HEK293 (cell line): ENCODE results near the gene FBXL7.

ENCODE experiments used
- CTCF ChIA-PET: fragments of 350-600 bp; formaldehyde crosslinking; extraction: SDS; loops from one replicate; lab custom pipeline; 2021; ENCODE audit warnings: antibody characterized with exemption; lab: Yijun Ruan, JAX
- POLR2A ChIA-PET: fragments of 300-600 bp; formaldehyde crosslinking; extraction: SDS; loops from one replicate; lab custom pipeline; 2020; ENCODE audit warnings: antibody characterized with exemption, inconsistent platforms; lab: Yijun Ruan, JAX
- H3K27ac ChIP-seq: fragments of 200-500 bp; sonication (Bioruptor generic); 2 replicates; pipeline ENCODE4 v1.5.1; 2014; ENCODE audit warnings: low read depth, low read length, control low read depth, inconsistent platforms; ENCODE audit errors: extremely low read depth
- H3K36me3 ChIP-seq, 2 experiments: fragments of 200-500 bp in 1 of 2; sonication (Bioruptor generic) in 1 of 2; 1 replicate in 1 of 2; 2 replicates in 1 of 2; pipeline ENCODE4 v1.5.1; 2014 to 2017; ENCODE audit warnings: inconsistent platforms in 2 of 2, low read length in 2 of 2; ENCODE audit not compliant: control insufficient read depth in 2 of 2, insufficient read depth in 1 of 2
- H3K4me1 ChIP-seq: fragments of 200-500 bp; sonication (Bioruptor generic); 2 replicates; pipeline ENCODE4 v1.5.1; 2014; ENCODE audit warnings: mild to moderate bottlenecking, low read length, inconsistent platforms; ENCODE audit not compliant: control insufficient read depth, insufficient read depth
- H3K4me3 ChIP-seq: 2 replicates; pipeline ENCODE4 v1.5.1; 2011; ENCODE audit warnings: low read depth, mild to moderate bottlenecking, control low read depth, low read length, moderate library complexity
- H3K9me3 ChIP-seq: fragments of 200-500 bp; sonication (Bioruptor generic); 2 replicates; pipeline ENCODE4 v1.5.1; 2014; ENCODE audit warnings: low read depth, low read length, inconsistent platforms; ENCODE audit not compliant: control insufficient read depth, insufficient read depth
- GLIS1 ChIP-seq: fragments of 450-650 bp; formaldehyde crosslinking; IDR thresholded peaks from 2 replicates; pipeline ENCODE4 v1.5.1; 2016; ENCODE audit warnings: missing biosample characterization, missing genetic modification characterization
- GLIS2 ChIP-seq: fragments of 450-650 bp; formaldehyde crosslinking; IDR thresholded peaks from 2 replicates; pipeline ENCODE4 v1.5.1; 2016; ENCODE audit warnings: missing biosample characterization, missing genetic modification characterization
- KLF1 ChIP-seq: fragments of 450-650 bp; formaldehyde crosslinking; IDR thresholded peaks from 2 replicates; pipeline ENCODE4 v1.5.1; 2016; ENCODE audit warnings: missing biosample characterization, missing genetic modification characterization
- MEIS1 ChIP-seq: sonication (generic); formaldehyde crosslinking; IDR thresholded peaks from 2 replicates; pipeline ENCODE4 v1.8.1; 2022; ENCODE audit warnings: missing genetic modification reagents, mild to moderate bottlenecking, borderline replicate concordance
- TCF7L2 ChIP-seq: IDR thresholded peaks from 2 replicates; pipeline ENCODE4 v1.6.1; 2011; ENCODE audit warnings: low read depth, mild to moderate bottlenecking, inconsistent platforms, low read length, moderate library complexity, borderline replicate concordance
- WT1 ChIP-seq: fragments of 450-650 bp; formaldehyde crosslinking; IDR thresholded peaks from 2 replicates; pipeline ENCODE4 v1.5.1; 2016; ENCODE audit warnings: missing biosample characterization, missing genetic modification characterization
- ZBTB8A ChIP-seq: fragments of 450-650 bp; formaldehyde crosslinking; IDR thresholded peaks from 2 replicates; pipeline ENCODE4 v1.5.1; 2016; ENCODE audit warnings: missing biosample characterization, missing genetic modification characterization
- ZFP37 ChIP-seq: fragments of 450-650 bp; formaldehyde crosslinking; IDR thresholded peaks from 2 replicates; pipeline ENCODE4 v1.5.1; 2016; ENCODE audit warnings: missing biosample characterization, missing genetic modification characterization
- ZFP41 ChIP-seq: fragments of 450-650 bp; formaldehyde crosslinking; IDR thresholded peaks from 2 replicates; pipeline ENCODE4 v1.5.1; 2016; ENCODE audit warnings: missing biosample characterization, missing genetic modification characterization, borderline replicate concordance
- ZNF174 ChIP-seq: fragments of 450-650 bp; formaldehyde crosslinking; IDR thresholded peaks from 2 replicates; pipeline ENCODE4 v1.5.0; 2017; ENCODE audit warnings: missing biosample characterization, mild to moderate bottlenecking, missing genetic modification characterization
- ZNF211 ChIP-seq: fragments of 450-650 bp; formaldehyde crosslinking; IDR thresholded peaks from 2 replicates; pipeline ENCODE4 v1.5.1; 2016; ENCODE audit warnings: low read depth, missing biosample characterization, missing genetic modification characterization
- ZNF214 ChIP-seq: fragments of 450-650 bp; formaldehyde crosslinking; IDR thresholded peaks from 2 replicates; pipeline ENCODE4 v1.5.1; 2017; ENCODE audit warnings: missing biosample characterization, mild to moderate bottlenecking, missing genetic modification characterization, borderline replicate concordance
- ZNF221 ChIP-seq: fragments of 450-650 bp; formaldehyde crosslinking; IDR thresholded peaks from 2 replicates; pipeline ENCODE4 v1.5.1; 2017; ENCODE audit warnings: missing biosample characterization, missing genetic modification characterization, borderline replicate concordance
- ZNF266 ChIP-seq: fragments of 450-650 bp; formaldehyde crosslinking; IDR thresholded peaks from 2 replicates; pipeline ENCODE4 v1.5.1; 2016; ENCODE audit warnings: missing biosample characterization, missing genetic modification characterization, low read depth
- ZNF302 ChIP-seq: fragments of 450-650 bp; formaldehyde crosslinking; IDR thresholded peaks from 2 replicates; pipeline ENCODE4 v1.5.1; 2016; ENCODE audit warnings: missing biosample characterization, missing genetic modification characterization, low read depth
- ZNF350 ChIP-seq: fragments of 450-650 bp; formaldehyde crosslinking; IDR thresholded peaks from 2 replicates; pipeline ENCODE4 v1.5.0; 2017; ENCODE audit warnings: missing biosample characterization, mild to moderate bottlenecking, missing genetic modification characterization
- ZNF391 ChIP-seq: fragments of 450-650 bp; formaldehyde crosslinking; IDR thresholded peaks from 2 replicates; pipeline ENCODE4 v1.5.1; 2016; ENCODE audit warnings: low read depth, missing biosample characterization, missing genetic modification characterization, borderline replicate concordance
- ZNF426 ChIP-seq: fragments of 450-650 bp; formaldehyde crosslinking; IDR thresholded peaks from 2 replicates; pipeline ENCODE4 v1.5.1; 2017; ENCODE audit warnings: missing biosample characterization, missing genetic modification characterization, mild to moderate bottlenecking, inconsistent platforms, moderate library complexity
- ZNF548 ChIP-seq: fragments of 450-650 bp; formaldehyde crosslinking; IDR thresholded peaks from 2 replicates; pipeline ENCODE4 v1.5.1; 2016; ENCODE audit warnings: missing biosample characterization, missing genetic modification characterization
- ZNF629 ChIP-seq: fragments of 450-650 bp; formaldehyde crosslinking; IDR thresholded peaks from 2 replicates; pipeline ENCODE4 v1.5.1; 2017; ENCODE audit warnings: missing biosample characterization, missing genetic modification characterization
- ZNF701 ChIP-seq: fragments of 450-650 bp; formaldehyde crosslinking; IDR thresholded peaks from 2 replicates; pipeline ENCODE4 v1.5.1; 2016; ENCODE audit warnings: missing biosample characterization, missing genetic modification characterization
- ZNF776 ChIP-seq: fragments of 450-650 bp; formaldehyde crosslinking; IDR thresholded peaks from 2 replicates; pipeline ENCODE4 v1.5.0; 2017; ENCODE audit warnings: missing biosample characterization, missing genetic modification characterization, borderline replicate concordance
- ZSCAN16 ChIP-seq: fragments of 450-650 bp; formaldehyde crosslinking; IDR thresholded peaks from 2 replicates; pipeline ENCODE4 v1.5.1; 2016; ENCODE audit warnings: missing biosample characterization, missing genetic modification characterization
- ZSCAN23 ChIP-seq: fragments of 450-650 bp; formaldehyde crosslinking; IDR thresholded peaks from 2 replicates; pipeline ENCODE4 v1.5.1; 2016; ENCODE audit warnings: missing biosample characterization, missing genetic modification characterization
- ZSCAN30 ChIP-seq: fragments of 450-650 bp; IDR thresholded peaks from 2 replicates; pipeline ENCODE4 v1.5.1; 2018; ENCODE audit warnings: missing biosample characterization, mild to moderate bottlenecking, missing genetic modification characterization, moderate library complexity
- TF ChIP-seq, protein P1 (sequence below): fragments of 450-650 bp; formaldehyde crosslinking; IDR thresholded peaks from 2 replicates; pipeline ENCODE4 v1.5.1; 2017; ENCODE audit warnings: missing biosample characterization, missing genetic modification characterization
- TF ChIP-seq, protein P2 (sequence below): fragments of 450-650 bp; formaldehyde crosslinking; IDR thresholded peaks from 2 replicates; pipeline ENCODE4 v1.5.1; 2016; ENCODE audit warnings: missing biosample characterization, missing genetic modification characterization, borderline replicate concordance

FBXL7 gene

DNA sequence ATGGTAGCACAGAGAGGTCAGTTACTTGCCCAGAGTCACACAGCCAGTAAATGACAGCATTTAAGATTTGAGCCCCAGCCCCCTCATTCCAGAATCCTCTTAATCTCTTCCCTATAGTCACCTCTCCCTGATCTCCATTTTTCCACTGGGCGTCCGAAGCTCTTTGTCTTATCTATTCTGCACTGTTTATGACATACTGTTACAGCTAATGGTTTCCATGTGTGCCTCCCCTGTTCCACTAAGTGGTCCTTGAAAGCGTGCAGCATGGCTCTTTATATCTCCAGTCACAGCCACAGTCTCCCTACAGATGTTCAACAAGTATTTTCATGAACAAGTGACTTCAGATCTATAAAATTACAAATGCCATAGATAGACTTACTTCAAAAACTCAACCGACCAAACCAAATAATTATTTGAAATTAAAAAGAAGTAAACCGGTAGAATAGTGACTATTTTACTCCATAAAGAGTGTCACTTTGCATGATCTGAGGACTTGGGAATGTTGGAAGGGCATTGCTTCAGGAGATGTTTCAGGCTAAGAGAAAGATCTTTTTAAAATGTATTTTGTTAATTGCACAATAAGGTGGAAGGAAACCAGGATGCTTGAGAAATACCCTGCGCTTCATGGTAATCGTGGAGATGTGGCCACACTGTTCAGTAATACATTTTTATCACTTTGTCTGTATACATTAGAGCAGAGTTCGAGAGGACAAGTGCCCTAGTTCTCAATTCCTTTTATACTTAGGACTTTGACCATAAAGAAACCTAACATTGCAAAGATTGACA is 237.2 kb downstream of the FBXL7 start:
- Histone ChIP-seq H3K27ac (no peak overlapping the region), H3K4me3 (no peak overlapping the region), H3K4me1 (no peaks in the 10 kb centered on the region), H3K36me3 (no peaks in the 10 kb centered on the region)
- ChIA-PET CTCF (interaction anchor here (0.6 to 1.1 kb wide), 2 partner anchors 18 to 666 kb away, joined by 3 to 4 read pairs; no protein-coding TSS in a partner anchor), POLR2A (no interaction called here)
- TF ChIP-seq TCF7L2: no peak
- no peak for TF ChIP-seq ZNF214 (tag by site-specific recombination)
- TF ChIP-seq ZNF548 (tag by site-specific recombination): no peak
- TF ChIP-seq ZNF211 (tag by site-specific recombination): no peak
- no peak for TF ChIP-seq ZNF776 (tag by site-specific recombination)
- TF ChIP-seq ZNF426: no peak
- TF ChIP-seq, protein P1, sequence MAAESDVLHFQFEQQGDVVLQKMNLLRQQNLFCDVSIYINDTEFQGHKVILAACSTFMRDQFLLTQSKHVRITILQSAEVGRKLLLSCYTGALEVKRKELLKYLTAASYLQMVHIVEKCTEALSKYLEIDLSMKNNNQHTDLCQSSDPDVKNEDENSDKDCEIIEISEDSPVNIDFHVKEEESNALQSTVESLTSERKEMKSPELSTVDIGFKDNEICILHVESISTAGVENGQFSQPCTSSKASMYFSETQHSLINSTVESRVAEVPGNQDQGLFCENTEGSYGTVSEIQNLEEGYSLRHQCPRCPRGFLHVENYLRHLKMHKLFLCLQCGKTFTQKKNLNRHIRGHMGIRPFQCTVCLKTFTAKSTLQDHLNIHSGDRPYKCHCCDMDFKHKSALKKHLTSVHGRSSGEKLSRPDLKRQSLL (tag by site-specific recombination): no peak
- no peak for TF ChIP-seq MEIS1
- TF ChIP-seq ZSCAN23: no peak
- no peak for TF ChIP-seq GLIS1 (tag by site-specific recombination)
- no peak for TF ChIP-seq ZBTB8A (tag by site-specific recombination)
- no peak for TF ChIP-seq ZSCAN16 (tag by site-specific recombination)
- no peak for TF ChIP-seq ZNF350 (tag by site-specific recombination)
- TF ChIP-seq GLIS2 (tag by site-specific recombination): no peak
- TF ChIP-seq, all 188 proteins: peak for 0
- H3K9me3 ChIP-seq: no peaks in the 10 kb centered on the region

DNA sequence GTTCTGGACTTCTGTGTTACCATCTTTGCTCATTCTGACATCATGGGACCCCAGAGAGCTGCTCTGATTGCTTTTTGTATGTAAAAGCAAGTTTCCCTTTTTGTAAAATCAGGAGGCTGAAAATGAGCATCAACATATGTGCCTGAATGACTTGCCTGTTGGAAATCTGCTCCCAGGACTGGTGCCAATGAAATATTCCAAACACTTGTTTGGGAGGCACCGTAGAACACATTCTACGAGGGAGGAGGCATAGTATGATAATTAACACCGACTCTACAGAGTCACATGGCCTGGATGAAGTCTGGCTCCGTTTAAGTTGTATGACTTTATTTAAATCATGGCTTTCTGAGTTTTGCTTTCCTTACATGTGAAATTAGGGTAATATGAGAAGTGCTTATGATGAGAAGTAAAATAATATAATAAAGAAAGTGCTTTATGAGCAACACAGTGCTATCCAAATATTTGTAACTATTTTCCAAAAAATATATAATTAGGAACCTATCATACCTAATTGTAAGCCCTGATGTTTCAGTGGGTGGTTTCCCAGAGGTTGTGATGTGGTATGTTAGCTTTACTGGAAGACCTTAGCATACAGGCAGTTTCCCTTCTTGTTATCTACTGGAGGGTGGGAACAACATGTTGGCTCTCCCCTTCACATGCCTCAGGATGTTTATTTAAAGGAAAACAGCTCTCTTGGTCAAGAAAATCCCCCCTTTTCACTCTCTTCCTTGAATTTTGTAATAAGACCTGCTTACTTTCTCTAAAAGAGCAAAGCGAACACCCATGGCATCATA is 238.1 kb downstream of the FBXL7 start:
- POLR2A ChIA-PET: no interaction called here
- no peak for TF ChIP-seq KLF1 (tag by site-specific recombination)
- no peak for TF ChIP-seq WT1 (tag by site-specific recombination)
- Histone ChIP-seq H3K9me3 (no peaks in the 10 kb centered on the region), H3K4me3 (no peak overlapping the region), H3K27ac (no peak overlapping the region), H3K4me1 (no peaks in the 10 kb centered on the region), H3K36me3 (no peaks in the 10 kb centered on the region)
- CTCF ChIA-PET: interaction anchor here (1.1 kb wide), 1 partner anchor 18 kb away, joined by 3 read pairs; no protein-coding TSS in a partner anchor

DNA sequence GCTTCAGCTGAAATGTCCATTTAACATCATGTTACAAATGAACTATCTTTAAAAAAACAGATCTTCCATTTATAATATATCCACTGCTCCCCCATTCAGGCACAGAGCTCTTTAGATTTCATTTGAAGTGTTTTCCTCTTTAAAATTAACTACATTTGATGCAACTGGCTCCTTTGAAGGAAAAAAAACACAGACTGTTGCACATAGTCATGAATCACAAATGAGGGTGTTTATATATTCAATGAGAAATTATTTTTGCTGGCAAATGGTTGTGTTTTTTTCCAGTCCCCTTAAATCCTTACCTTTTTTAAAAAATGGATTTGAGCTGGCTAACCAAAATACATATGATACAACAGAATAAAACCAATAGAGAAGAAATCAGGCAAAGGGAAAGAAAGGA is 240.4 kb downstream of the FBXL7 start:
- CTCF ChIA-PET: no interaction called here
- Histone ChIP-seq H3K4me3 (no peak overlapping the region), H3K27ac (no peak overlapping the region), H3K9me3 (no peaks in the 10 kb centered on the region), H3K4me1 (no peaks in the 10 kb centered on the region), H3K36me3 (no peaks in the 10 kb centered on the region)
- POLR2A ChIA-PET: no interaction called here
- TF ChIP-seq ZNF174 (tag by site-specific recombination): no peak
- no peak for TF ChIP-seq ZNF391 (tag by site-specific recombination)
- TF ChIP-seq GLIS2 (tag by site-specific recombination): no peak
- no peak for TF ChIP-seq ZFP41 (tag by site-specific recombination)
- TF ChIP-seq ZSCAN30 (tag by site-specific recombination): no peak
- TF ChIP-seq ZNF701 (tag by site-specific recombination): no peak
- TF ChIP-seq ZNF548 (tag by site-specific recombination): no peak
- TF ChIP-seq ZNF629 (tag by site-specific recombination): no peak
- no peak for TF ChIP-seq ZNF266
- TF ChIP-seq, protein P2, sequence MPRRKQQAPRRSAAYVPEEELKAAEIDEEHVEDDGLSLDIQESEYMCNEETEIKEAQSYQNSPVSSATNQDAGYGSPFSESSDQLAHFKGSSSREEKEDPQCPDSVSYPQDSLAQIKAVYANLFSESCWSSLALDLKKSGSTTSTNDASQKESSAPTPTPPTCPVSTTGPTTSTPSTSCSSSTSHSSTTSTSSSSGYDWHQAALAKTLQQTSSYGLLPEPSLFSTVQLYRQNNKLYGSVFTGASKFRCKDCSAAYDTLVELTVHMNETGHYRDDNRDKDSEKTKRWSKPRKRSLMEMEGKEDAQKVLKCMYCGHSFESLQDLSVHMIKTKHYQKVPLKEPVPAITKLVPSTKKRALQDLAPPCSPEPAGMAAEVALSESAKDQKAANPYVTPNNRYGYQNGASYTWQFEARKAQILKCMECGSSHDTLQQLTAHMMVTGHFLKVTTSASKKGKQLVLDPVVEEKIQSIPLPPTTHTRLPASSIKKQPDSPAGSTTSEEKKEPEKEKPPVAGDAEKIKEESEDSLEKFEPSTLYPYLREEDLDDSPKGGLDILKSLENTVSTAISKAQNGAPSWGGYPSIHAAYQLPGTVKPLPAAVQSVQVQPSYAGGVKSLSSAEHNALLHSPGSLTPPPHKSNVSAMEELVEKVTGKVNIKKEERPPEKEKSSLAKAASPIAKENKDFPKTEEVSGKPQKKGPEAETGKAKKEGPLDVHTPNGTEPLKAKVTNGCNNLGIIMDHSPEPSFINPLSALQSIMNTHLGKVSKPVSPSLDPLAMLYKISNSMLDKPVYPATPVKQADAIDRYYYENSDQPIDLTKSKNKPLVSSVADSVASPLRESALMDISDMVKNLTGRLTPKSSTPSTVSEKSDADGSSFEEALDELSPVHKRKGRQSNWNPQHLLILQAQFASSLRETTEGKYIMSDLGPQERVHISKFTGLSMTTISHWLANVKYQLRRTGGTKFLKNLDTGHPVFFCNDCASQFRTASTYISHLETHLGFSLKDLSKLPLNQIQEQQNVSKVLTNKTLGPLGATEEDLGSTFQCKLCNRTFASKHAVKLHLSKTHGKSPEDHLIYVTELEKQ (tag by site-specific recombination): no peak
- TF ChIP-seq ZFP37 (tag by site-specific recombination): no peak
- TF ChIP-seq ZNF221 (tag by site-specific recombination): no peak
- TF ChIP-seq ZNF302: no peak
